Sigmoid colon (tissue), 4 donors: ENCODE data around the gene APAF1.

ENCODE experiments used
- CTCF ChIP-seq, 4 experiments: fragments of 450-650 bp in 3 of 4; fragments of 200-600 bp in 1 of 4; IDR thresholded peaks; one replicate each; pipeline ENCODE4 v1.5.1; 2016 to 2019; ENCODE audit warnings: antibody characterized with exemption in 4 of 4, mild to moderate bottlenecking in 3 of 4, moderate library complexity in 2 of 4
- EP300 ChIP-seq, 4 donors: sonication (generic); formaldehyde crosslinking; IDR thresholded peaks; one replicate each; pipeline ENCODE4 v1.6.1; 2017; ENCODE audit warnings: antibody characterized with exemption in 4 of 4
- POLR2A ChIP-seq, 2 donors: fragments of 450-650 bp; IDR thresholded peaks; one replicate each; pipeline ENCODE4 v1.6.1; 2016; ENCODE audit warnings: antibody characterized with exemption in 2 of 2, mild to moderate bottlenecking in 2 of 2, moderate library complexity in 2 of 2

- TF ChIP-seq EP300 (IDR thresholded peaks at IDR 0.05) (no peak), POLR2A (IDR thresholded peaks at IDR 0.05) (peak; percentile 68 to 82), CTCF (IDR thresholded peaks at IDR 0.05) (no peak)
Observed at GRCh38 chr12:98644712-98645571, at the start of gene APAF1, which contains the start of gene IKBIP.
